HG02884 (cell line): ENCODE results near the gene UBASH3B.
A peak's percentile ranks its signal among the peaks of the same experiment; 100 is the strongest.
"Not testable (repeated sequence)": the region's sequence is repeated elsewhere in the genome, so short reads cannot be mapped to it uniquely, and the experiment has no call there.

Source experiments
- ATAC-seq: cut with Tn5 transposase; IDR thresholded peaks from one replicate; pipeline ENCODE4 v1.9.1; 2021; ENCODE audit warnings: mild to moderate bottlenecking, moderate library complexity; ENCODE audit not compliant: unreplicated experiment

UBASH3B gene

GRCh38 chr11:122803716-122804115, 148.2 kb downstream of the UBASH3B start:
- ATAC-seq = no peak

- no peak for ATAC-seq
Measured at GRCh38 chr11:122804161-122804560, 148.6 kb downstream of the UBASH3B start.

GRCh38 chr11:122804796-122805195, 149.3 kb downstream of the UBASH3B start:
- no peak for ATAC-seq

GRCh38 chr11:122807731-122808477, 152.4 kb downstream of the UBASH3B start:
- ATAC-seq = no peak

GRCh38 chr11:122808478-122808869, 153.0 kb downstream of the UBASH3B start:
- peak; percentile 82 for ATAC-seq

GRCh38 chr11:122809866-122810265, 154.3 kb downstream of the UBASH3B start:
- no peak for ATAC-seq

GRCh38 chr11:122811721-122812120, 156.2 kb downstream of the UBASH3B start:
- no peak for ATAC-seq

GRCh38 chr11:122812638-122813037, 157.1 kb downstream of the UBASH3B start:
- ATAC-seq = no peak

- no peak for ATAC-seq
Measured at GRCh38 chr11:122813176-122813893, 157.8 kb downstream of the UBASH3B start.

- ATAC-seq = no peak
Measured at GRCh38 chr11:122813894-122814270, 158.4 kb downstream of the UBASH3B start.

GRCh38 chr11:122814401-122814800, 158.9 kb downstream of the UBASH3B start:
- ATAC-seq = no peak

GRCh38 chr11:122815900-122816299, 160.4 kb downstream of the UBASH3B start:
- no peak for ATAC-seq

- ATAC-seq = no peak
Measured at GRCh38 chr11:122816761-122817520, 161.4 kb downstream of the UBASH3B start.

GRCh38 chr11:122820158-122820557, 164.6 kb downstream of the UBASH3B start:
- no peak for ATAC-seq

GRCh38 chr11:122821169-122821568, 165.6 kb downstream of the UBASH3B start:
- no peak for ATAC-seq

GRCh38 chr11:122822241-122822640, 166.7 kb downstream of the UBASH3B start:
- ATAC-seq = no peak

GRCh38 chr11:122823564-122823963, 168.0 kb downstream of the UBASH3B start:
- no peak for ATAC-seq

GRCh38 chr11:122829371-122829770, 173.8 kb downstream of the UBASH3B start:
- not testable (repeated sequence) for ATAC-seq

GRCh38 chr11:122832297-122832696, 176.8 kb downstream of the UBASH3B start:
- not testable (repeated sequence) for ATAC-seq

GRCh38 chr11:122832721-122833470, 177.4 kb downstream of the UBASH3B start:
- ATAC-seq = no peak
